Left forelimb (tissue), 1 donor: ENCODE data around the gene SHFL.

Source experiments
- DNase-seq: peaks from one replicate; pipeline ENCODE4 v3.0.0-alpha.2; 2018; ENCODE audit warnings: low spot score

Gene SHFL

DNA sequence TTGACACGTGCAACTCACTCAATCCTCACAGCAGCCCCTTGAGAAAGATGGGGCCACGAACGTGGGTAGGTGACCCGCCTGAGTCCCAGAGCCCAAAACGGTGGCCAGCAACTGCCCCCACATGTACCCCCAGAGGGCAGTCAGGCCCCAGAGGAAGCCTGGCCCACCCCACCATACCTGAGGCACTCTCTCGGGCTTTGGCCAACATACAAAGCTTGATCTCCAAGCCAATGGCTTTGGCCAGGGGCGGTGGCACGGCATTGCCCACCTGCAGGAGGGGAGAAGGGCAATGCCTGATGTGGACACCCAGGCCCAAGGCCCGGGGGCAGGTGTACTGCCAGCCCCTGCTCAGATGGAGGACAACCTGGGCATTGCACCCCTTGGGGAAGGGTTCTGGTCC, 47.9 kb downstream of the SHFL start:
- DNase-seq, result no peak

DNA sequence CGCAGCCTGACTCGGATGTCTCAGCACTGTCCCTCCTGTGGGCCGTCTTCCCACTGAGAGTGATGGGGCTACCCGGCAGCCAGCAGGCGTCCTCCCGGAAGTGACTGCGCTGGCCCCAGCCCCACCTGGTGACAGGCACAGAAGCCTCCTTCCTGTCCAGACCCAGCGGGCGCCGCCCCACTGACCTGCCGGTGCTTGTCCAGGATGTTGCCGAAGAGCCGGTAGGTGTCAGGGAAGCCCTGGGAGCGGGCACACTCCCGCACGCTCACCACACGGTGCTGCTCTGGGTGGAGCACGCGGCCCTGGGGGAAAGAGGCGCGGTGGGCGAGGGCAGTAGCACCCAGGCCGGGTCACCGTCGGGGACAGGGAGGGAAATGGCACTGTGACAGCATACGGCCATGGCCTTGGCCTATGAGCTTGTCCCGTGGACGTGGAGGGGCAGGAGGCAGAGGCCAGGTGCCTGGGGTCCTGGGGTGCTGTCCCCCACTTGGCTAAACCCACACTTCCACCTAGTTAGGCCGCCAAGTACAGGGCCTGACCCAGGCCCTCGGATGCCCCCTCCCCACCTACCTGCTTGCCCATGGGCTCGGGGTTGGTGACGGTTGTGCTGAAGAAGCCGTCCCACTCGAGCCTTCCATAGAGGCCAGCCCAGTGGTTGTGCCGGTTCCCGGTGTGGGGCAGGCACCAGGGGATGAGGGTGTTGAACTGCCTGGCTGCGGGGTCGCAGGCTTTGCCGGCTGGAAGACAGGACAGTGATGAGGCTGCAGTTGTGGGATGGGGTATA, 49.6 kb downstream of the SHFL start:
- DNase-seq, result no peak

DNA sequence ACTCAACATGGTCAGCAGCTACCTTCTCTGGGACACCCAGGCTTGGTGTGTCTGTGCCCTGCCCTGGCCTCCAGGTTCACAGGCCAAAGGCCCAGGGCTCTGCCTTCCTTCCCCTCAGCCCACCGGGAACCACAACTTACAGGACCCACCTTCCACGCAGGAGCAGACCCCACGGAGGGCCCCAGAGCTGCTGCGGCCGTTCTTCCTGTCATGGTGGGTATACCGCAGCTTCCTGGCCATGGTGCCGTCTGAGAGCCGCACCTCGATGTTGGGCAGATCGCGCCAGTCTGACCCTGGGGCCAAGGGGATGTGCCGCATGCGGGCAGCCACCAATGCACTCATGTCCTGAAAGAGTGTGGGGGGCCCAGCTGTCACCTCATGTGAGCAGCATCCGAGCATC, 50.8 kb downstream of the SHFL start:
- DNase-seq, result no peak

DNA sequence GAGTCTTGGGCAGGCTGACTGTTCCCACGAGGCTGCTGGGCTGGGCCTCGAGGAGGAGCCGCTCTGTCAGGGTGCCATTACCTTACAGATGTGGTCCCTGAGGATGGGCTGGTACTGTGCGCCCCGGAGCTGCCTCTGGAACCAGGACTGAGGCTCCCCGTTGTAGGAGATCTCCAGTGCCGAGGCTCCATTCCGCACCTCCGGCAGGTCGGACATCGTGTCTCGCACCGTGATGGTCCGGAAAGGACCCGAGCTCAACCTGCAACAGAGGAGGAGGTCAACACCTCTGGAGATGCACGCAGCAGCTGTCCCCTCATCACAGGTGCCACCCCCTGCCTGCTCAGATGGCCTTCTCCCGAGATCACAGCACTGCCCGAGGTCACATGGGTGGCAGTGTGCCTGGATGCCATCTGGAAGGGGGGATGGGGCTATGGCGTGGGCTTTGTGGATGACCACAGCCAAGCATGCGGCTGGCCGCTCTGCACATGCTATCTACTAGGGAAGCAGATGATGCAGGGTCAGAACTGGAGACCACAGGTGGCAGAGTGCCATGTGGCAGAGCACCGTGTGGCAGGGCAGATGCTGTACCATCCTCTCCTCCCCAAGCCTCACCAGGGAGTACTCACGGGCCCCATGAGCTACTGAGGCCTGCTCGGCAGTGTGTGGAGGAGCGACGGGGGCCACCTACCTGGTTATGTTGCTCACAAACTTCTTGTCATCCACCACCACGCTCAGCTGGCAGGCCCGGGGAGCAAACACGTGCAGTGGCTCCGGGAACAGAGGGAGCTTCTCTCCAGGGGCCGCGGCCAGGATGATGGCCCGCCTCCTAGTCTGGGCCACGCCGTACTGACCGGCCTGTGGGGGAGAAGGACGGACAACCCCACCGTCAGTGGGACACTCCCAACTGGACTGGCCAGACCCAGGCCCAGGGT, 51.9 kb downstream of the SHFL start:
- DNase-seq, result no peak

DNA sequence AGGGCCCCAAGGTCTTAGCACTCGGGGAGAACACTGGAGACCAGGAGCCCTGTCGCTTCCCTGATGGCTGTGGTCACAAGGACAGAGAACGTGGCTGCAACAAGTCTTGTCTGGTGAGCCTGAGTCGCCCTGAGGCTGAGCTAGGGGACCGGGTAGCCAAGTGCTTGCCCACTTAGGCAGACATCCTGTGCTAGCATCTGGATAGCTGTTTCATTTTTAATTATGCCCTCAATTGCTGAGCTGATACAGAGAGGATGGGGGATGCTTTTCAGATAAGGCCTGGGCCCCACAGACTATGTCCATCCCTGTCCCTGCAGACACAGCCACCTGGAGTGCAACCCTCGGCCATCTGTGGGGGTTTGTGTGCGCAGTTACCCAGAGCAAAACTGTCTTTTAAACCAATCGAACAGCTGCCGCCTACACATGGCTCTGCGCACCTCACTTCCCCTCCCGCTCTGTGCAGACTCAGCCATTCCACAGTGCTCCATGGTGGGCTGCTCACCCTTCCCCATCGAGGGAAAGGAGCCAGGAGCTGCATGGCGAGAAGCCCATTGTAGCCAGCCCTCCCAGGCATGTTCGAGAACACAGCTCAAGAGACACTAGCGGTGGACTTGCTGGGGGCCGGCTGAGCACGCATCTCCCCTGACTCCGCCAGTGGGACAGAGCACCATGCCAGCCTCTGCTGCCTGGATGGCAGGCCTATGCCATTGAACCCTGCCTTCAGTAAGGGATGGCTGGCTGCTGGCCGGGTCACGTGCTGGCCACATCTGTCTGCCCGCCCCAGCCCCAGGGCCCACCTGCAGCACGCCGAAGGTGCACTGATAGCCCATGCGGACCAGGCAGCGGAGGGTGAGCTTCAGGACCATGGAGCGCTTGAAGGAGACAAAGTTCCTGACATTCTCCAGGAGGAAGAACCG, 53.0 kb downstream of the SHFL start:
- no peak for DNase-seq

DNA sequence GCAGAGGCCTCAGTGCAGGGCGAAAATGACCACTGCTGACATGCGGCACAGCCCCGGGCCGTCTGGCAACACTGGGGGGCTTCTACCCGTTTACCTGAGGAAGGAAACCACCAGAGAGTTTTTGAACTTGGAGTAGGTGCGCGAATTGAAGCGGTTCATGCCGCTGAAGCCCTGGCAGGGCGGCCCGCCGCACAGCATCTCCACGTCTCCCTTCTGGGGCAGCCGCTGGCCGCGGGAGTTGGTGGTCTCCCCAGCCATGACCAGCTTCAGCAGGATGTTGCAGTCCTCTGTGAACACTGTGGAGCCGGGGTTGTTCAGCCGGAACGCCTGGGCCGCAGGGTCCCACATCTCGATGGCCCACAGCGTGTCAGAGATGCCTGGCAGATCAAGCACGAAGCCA, 53.8 kb downstream of the SHFL start:
- no peak for DNase-seq

DNA sequence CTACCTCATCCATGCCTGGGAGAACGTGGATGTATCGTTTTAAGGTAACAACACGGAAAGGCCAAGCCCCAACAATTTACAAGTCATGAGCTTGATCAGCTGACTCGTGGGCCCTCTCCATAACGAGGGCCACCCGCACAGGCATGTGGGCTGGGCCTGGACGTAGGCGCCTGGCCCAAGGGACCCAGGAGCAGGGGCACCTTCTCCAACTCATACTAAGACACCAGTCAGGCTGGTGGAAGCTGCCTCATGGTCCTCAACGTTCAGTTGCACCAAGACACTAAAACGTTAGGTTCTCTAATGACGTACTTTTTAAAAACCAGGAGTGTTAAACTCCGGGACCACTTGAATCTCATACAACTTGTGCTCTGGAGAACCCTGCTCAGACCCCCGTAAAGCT, 55.4 kb downstream of the SHFL start:
- DNase-seq, result no peak

DNA sequence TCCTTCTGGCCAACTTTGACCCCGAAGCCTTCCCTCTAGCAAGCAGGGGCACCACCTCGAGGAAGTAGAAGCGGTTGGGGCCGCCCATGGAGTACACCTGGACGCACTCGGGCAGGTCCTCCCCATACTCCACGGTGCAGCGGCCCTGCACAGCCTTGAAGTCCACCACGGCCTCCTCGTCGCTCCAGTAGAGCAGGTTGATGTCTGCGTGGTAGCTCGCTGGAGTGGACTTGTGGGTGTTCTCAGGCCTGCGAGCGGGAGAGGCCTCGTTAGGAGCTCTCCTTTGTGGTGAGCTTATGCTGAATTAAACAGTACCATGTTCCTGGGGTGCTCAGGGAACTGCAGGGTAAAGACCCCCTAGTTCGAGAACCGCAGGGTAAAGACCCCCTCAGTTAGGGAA, 55.9 kb downstream of the SHFL start:
- DNase-seq, result no peak
